Spleen (tissue), 11 donors: ENCODE data around the gene HIGD2B. TPM values are rescaled to one million over a fixed set of nuclear protein-coding genes. Genes with fewer than 3 reads are reported as not detected.
"Not testable (repeated sequence)": the region's sequence is repeated elsewhere in the genome, so short reads cannot be mapped to it uniquely, and the experiment has no call there.

Experiments used
- DNase-seq: peaks from one replicate; pipeline ENCODE4 v3.0.0-alpha.2; 2020
- H3K27ac ChIP-seq, 8 donors: fragments of 200-600 bp; sonication (generic) in 7 of 8; 1 replicate in 4 of 8; 2 replicates in 4 of 8; pipeline versions ENCODE4 v1.5.0 to v1.8.0; 2016 to 2021; ENCODE audit warnings: inconsistent platforms in 4 of 8, mild to moderate bottlenecking in 4 of 8, moderate library complexity in 1 of 8
- H3K27me3 ChIP-seq, 7 donors: fragments of 200-600 bp; sonication (generic) in 6 of 7; replicated peaks in 1 of 7; 1 replicate in 4 of 7; 2 replicates in 3 of 7; pipeline versions ENCODE4 v1.5.0 to v1.8.0; 2016 to 2021; ENCODE audit warnings: inconsistent platforms in 3 of 7, mild to moderate bottlenecking in 1 of 7
- H3K36me3 ChIP-seq, 6 donors: fragments of 200-600 bp; sonication (generic) in 5 of 6; 1 replicate in 4 of 6; 2 replicates in 2 of 6; pipeline versions ENCODE4 v1.5.0 to v1.8.0; 2016 to 2021; ENCODE audit warnings: inconsistent platforms in 2 of 6
- H3K4me1 ChIP-seq, 6 donors: fragments of 200-600 bp; sonication (generic) in 5 of 6; 1 replicate in 3 of 6; 2 replicates in 3 of 6; pipeline versions ENCODE4 v1.5.0 to v1.8.0; 2016 to 2021; ENCODE audit warnings: inconsistent platforms in 3 of 6
- H3K4me3 ChIP-seq, 8 donors: fragments of 200-600 bp; sonication (generic) in 7 of 8; 1 replicate in 4 of 8; 2 replicates in 4 of 8; pipeline versions ENCODE4 v1.5.0 to v1.8.0; 2016 to 2021; ENCODE audit warnings: inconsistent platforms in 4 of 8, mild to moderate bottlenecking in 4 of 8, moderate library complexity in 2 of 8
- H3K9me3 ChIP-seq, 8 donors: fragments of 200-600 bp; sonication (generic) in 7 of 8; 1 replicate in 4 of 8; 2 replicates in 4 of 8; pipeline versions ENCODE4 v1.5.0 to v1.8.0; 2016 to 2021; ENCODE audit warnings: inconsistent platforms in 4 of 8
- CTCF ChIP-seq, 11 experiments: fragments of 200-600 bp in 7 of 11; fragments of 450-650 bp in 4 of 11; sonication (generic) in 4 of 11; IDR thresholded peaks in 8 of 11; conservative IDR thresholded peaks in 3 of 11; 1 replicate in 7 of 11; 2 replicates in 4 of 11; pipeline versions ENCODE4 v1.4.0 to v1.8.0; 2016 to 2021; ENCODE audit warnings: antibody characterized with exemption in 11 of 11, inconsistent platforms in 4 of 11, mild to moderate bottlenecking in 1 of 11
- POLR2AphosphoS5 ChIP-seq, 3 donors: sonication (generic); formaldehyde crosslinking; IDR thresholded peaks; one replicate each; pipeline ENCODE4 v1.5.1; 2017; ENCODE audit warnings: antibody characterized with exemption in 3 of 3
- WGBS, 5 donors: extraction: QIAGEN DNeasy Blood & Tissue Kit in 3 of 5; methylation state at CpG; one replicate each; pipeline versions ENCODE4 v1.1.5 to v1.1.7; 2013 to 2018; 5-methylcytosine and 5-hydroxymethylcytosine counted together
- intact Hi-C: fragments of 100-400 bp; cut with DNase I; formaldehyde crosslinking; loops from one replicate; pipeline ENCODE4 v1.15.0; 2023; ENCODE audit warnings: low total_unique reads
- polyA plus RNA-seq, 3 donors: library from polyadenylated mRNA; stranded (reverse); fragments of 200-250 nt; gene quantifications; one replicate each; pipeline ENCODE4 v1.2.1, GENCODE V29; 2013
- small RNA-seq, 4 donors: library from RNA; depleted of rRNA; stranded (forward); fragments of <200 nt; gene quantifications; one replicate each; pipeline ENCODE3, GENCODE V24; 2016
- total RNA-seq, 7 donors: library from RNA; depleted of rRNA in 3 of 7; stranded (reverse); fragments of >200 nt in 3 of 7; fragmentation: NEBNext Ultra II Directional in 4 of 7; extraction: Animal tissue kit (Norgen Biotek cat#: 25700) in 4 of 7; gene quantifications; one replicate each; pipeline versions ENCODE4 v1.1.0 to v1.2.1, GENCODE V29; 2016 to 2021
- donor health status: healthy with polysubstance abuse.
- donor health status: DM: no; HTN: no; CAD: no; lungs with moderate emphysema.
- donor health status: DM: no; HTN: no; CAD: no.
- donor health status: Bipolar disorder and iron deficiency.
- donor health status: healthy.
- donor health status: DM: no; HTN: no; CAD: no.
- donor health status: DM: yes; HTN: yes; CAD: no.

The HIGD2B gene
- total and polyA plus RNA-seq, 10 donors: not detected

DNA sequence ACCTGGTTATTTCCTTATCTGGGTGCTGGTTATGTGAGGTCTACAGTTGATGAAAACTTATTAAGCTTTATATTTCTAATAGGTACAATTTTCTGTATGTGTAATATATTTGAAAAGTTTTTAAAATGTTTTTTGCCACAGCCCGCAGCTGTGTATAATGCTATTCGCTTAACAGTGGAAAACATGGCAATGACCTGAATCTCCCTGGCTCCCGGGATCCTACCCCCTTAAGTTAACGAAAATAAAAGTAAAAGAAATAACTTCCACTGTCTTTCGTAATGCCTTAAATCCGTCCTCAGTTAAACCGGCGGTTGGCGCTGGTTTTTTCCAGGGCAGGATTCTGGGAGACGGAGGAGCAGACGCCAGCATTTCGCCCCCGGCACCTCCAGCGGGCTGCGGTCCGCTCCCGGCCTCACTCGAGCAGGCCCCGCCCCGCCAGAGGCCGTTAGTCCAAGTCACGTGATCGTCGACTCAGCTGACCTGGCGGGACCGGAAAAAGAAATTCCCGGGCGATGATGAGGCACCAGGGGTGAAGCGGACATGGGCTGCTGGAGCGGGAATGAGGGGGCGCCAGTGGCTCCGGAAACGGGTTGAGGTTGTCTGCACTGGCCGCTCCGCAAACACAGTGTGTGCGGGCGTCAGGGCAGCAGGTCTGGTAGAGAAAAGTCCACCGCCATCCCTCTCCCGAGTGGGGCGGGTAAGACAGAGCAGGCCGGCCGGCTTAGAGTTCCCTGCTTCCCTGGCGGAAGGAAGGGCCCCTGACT, 49.3 kb downstream of the HIGD2B start:
- DNase-seq: peak; percentile 86
- H3K27me3 ChIP-seq, H3K36me3 ChIP-seq, H3K4me1 ChIP-seq, H3K9me3 ChIP-seq, intact Hi-C loops: not testable (repeated sequence)
- 0 to 4% (median 3%) methylated on average over 12 to 27 of the region's 43 CpGs; no CpG with 5 or more reads in 2 of the 5 donors for WGBS, 5 donors
- Histone ChIP-seq H3K27ac (peak overlapping the region in 3 of 8 donors; percentile 47 to 59 (median 53)), H3K4me3 (peak overlapping the region in 7 of 8 donors; percentile 25 to 61 (median 32))
- TF ChIP-seq POLR2AphosphoS5 (IDR thresholded peaks at IDR 0.05): peak; percentile 30 to 65 (median 56)

DNA sequence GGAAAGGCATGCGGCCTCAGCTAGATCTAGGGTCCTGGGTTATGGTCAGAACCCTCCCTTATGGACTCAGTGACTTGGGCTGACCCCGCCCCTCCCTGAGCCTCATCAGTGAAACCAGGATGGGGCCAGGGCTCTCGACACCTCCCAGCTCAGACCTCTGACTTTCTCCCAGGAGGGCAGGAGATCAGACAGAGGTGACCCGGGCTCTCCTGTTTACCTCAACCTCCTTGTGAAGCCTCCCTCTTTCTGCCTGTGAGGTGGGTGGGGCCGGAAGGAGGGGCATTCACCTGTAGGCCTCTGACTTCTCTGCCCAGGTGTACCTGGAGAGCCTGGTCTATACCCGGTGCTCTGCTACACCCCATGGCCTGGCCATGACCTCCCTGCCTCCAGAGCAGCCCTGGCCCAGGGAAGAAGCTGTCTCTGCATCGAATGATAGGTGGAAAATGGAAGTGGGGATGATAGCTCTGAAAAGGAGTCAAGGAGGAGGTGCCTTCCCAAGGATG, 56.9 kb downstream of the HIGD2B start:
- 76 to 93% (median 85%) methylated on average over 4 to 7 of the region's 7 CpGs for WGBS, 5 donors
- H3K36me3 ChIP-seq, H3K27ac ChIP-seq, H3K9me3 ChIP-seq, DNase-seq, intact Hi-C loops, H3K4me1 ChIP-seq, H3K4me3 ChIP-seq, H3K27me3 ChIP-seq: not testable (repeated sequence)

DNA sequence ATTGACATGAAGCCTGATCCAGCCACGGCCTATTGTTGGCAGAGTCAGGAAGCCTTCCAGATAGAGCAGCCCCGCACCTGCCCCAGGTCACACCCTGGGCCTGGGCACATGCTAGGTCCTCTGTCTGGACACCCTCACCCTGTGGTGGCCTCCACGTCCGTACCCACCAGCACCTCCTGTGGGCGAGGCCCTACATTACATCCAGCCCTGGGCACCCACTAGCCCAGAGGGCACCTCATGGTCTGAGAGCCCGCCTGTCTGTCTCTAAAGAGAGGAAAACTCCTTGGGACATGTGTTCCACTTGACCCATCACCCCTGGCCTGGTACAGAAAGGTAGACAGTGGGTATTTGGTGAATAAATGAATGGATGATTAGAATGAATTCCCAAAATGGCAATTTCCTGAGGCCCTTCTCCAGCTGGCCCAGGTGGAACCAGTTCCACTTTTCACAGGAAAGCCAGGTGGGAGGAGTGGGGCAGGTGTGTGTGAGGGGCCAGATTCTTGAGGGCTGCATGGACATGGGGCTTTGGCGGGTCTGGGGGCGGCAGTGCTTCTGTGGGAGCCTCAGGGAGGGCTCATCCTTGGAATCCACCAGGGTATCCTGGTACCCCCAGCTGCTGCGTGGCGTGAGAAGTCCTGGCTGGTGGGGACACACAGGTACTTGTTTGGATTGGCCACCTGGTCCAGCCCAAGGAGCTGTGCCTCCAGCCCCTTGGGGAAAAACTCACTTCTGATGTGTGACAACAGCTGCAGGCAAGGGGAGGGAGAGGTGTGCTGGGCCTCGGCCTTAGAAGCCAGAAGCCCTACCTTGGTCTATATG, 57.5 kb downstream of the HIGD2B start:
- H3K27ac ChIP-seq: not testable (repeated sequence)
- WGBS, 5 donors: 84 to 92% (median 88%) methylated on average over 10 to 11 of the region's 11 CpGs

GRCh38 chr15:72626153-72626552, 59.8 kb downstream of the HIGD2B start:
- H3K27me3 ChIP-seq, intact Hi-C loops: not testable (repeated sequence)

More for the DNA sequence above, 57.5 kb downstream of the HIGD2B start:
- intact Hi-C loops, DNase-seq, H3K4me3 ChIP-seq, H3K27me3 ChIP-seq, H3K36me3 ChIP-seq, H3K9me3 ChIP-seq, H3K4me1 ChIP-seq: not testable (repeated sequence)
- TF ChIP-seq CTCF (IDR thresholded peaks at IDR 0.05 in 8 of 11, conservative IDR thresholded peaks at IDR 0.05 in 3 of 11): peak in 1 of 11 experiments; percentile 18

More at GRCh38 chr15:72626153-72626552, 59.8 kb downstream of the HIGD2B start:
- not testable (repeated sequence) for H3K4me3 ChIP-seq, H3K36me3 ChIP-seq, H3K27ac ChIP-seq, H3K4me1 ChIP-seq, DNase-seq, H3K9me3 ChIP-seq
- WGBS, 5 donors: 80 to 90% (median 81%) methylated on average over 3 of the region's 3 CpGs

Small RNA genes within 50 kb of the gene (small RNA-seq; reads per million reads assigned to genes)
- 0 reads per million in 4 donors for gene RN7SL853P

Other genes with a start within 250 kb of the HIGD2B start
- 100 to 1,000 TPM in 4 of 7 donors, 10 to 100 TPM in 3; 46.2 to 171 (median 147) TPM for gene ARIH1, start 211.9 kb downstream of the HIGD2B start, total RNA-seq
- 10 to 100 TPM; 14.8 to 24.2 (median 15.5) TPM for gene ARIH1, start 211.9 kb downstream of the HIGD2B start, polyA plus RNA-seq
- gene GOLGA6B, start 31.5 kb downstream of the HIGD2B start, total RNA-seq: not detected
- not detected for gene GOLGA6B, start 31.5 kb downstream of the HIGD2B start, polyA plus RNA-seq
- 10 to 100 TPM in 6 of 7 donors, 1 to 10 TPM in 1; 9.3 to 20.7 (median 16.6) TPM for gene BBS4, start within 50 bp of the HIGD2B start, total RNA-seq
- gene BBS4, start within 50 bp of the HIGD2B start, polyA plus RNA-seq: 1 to 10 TPM; 7.5 to 9.4 (median 8.2) TPM
- gene ADPGK, start 97.6 kb upstream of the HIGD2B start, total RNA-seq: 100 to 1,000 TPM in 4 of 7 donors, 10 to 100 TPM in 3; 89.0 to 119 (median 103) TPM
- 100 to 1,000 TPM in 1 of 3 donors, 10 to 100 TPM in 2; 65.4 to 103 (median 68.0) TPM for gene ADPGK, start 97.6 kb upstream of the HIGD2B start, polyA plus RNA-seq